PC-3 (cell line): ENCODE measurements around the gene GNRHR.

Experiments
- EZH2 ChIP-seq: fragments of 300-600 bp; sonication (generic); IDR thresholded peaks from one replicate; pipeline ENCODE4 v1.6.1; 2017; ENCODE audit warnings: antibody characterized with exemption, mild to moderate bottlenecking, low read length; ENCODE audit not compliant: unreplicated experiment
- EZH2phosphoT487 ChIP-seq: fragments of 300-600 bp; sonication (generic); IDR thresholded peaks from 2 replicates; pipeline ENCODE4 v1.6.1; 2018; ENCODE audit warnings: mild to moderate bottlenecking, antibody characterized with exemption, low read length, borderline replicate concordance
- TF ChIP-seq, protein P1 (sequence below): fragments of 300-600 bp; sonication (generic); conservative IDR thresholded peaks from 2 replicates; pipeline ENCODE4 v1.5.1; 2017; ENCODE audit warnings: antibody characterized with exemption, low read depth, mild to moderate bottlenecking, low read length

DNA sequence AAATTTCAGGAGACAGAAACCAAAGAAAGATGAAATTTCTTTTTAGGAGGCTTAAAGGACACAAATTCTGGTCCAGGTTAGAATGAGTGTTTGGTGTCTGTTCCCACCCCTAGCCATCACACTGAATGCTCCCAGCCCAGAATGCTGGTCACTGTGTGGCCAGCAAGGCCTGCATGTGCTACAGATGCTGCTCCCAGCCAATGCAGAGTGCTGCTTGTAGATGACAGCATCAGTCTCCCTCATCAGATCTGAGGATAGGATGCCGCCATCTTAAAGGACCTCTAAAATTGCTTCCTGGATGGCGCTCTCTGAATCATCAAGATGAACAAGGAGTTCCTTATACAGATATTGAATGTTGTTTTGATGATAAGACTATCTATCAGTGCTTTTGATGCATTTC is 35.3 kb downstream of the GNRHR start:
- TF ChIP-seq, protein P1, sequence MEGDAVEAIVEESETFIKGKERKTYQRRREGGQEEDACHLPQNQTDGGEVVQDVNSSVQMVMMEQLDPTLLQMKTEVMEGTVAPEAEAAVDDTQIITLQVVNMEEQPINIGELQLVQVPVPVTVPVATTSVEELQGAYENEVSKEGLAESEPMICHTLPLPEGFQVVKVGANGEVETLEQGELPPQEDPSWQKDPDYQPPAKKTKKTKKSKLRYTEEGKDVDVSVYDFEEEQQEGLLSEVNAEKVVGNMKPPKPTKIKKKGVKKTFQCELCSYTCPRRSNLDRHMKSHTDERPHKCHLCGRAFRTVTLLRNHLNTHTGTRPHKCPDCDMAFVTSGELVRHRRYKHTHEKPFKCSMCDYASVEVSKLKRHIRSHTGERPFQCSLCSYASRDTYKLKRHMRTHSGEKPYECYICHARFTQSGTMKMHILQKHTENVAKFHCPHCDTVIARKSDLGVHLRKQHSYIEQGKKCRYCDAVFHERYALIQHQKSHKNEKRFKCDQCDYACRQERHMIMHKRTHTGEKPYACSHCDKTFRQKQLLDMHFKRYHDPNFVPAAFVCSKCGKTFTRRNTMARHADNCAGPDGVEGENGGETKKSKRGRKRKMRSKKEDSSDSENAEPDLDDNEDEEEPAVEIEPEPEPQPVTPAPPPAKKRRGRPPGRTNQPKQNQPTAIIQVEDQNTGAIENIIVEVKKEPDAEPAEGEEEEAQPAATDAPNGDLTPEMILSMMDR = no peak
- TF ChIP-seq EZH2 = no peak
- TF ChIP-seq EZH2phosphoT487 = no peak
